Measurements from ENCODE around the gene NSD1.

The NSD1 gene

GRCh38 chr5:177097016-177097985 lies 36.3 kb upstream of the NSD1 start:
- DNase-seq (ENCODE audit: low read depth) = no peak

- DNase-seq (ENCODE audit: low read depth) = no peak
These were observed 35.5 kb upstream of the NSD1 start for GRCh38 chr5:177098120-177098469.

- DNase-seq (ENCODE audit: low read depth) = no peak
These were observed 35.0 kb upstream of the NSD1 start for GRCh38 chr5:177098470-177099141.

- DNase-seq (ENCODE audit: low read depth) = no peak
These were observed 34.0 kb upstream of the NSD1 start for GRCh38 chr5:177099422-177100093.

GRCh38 chr5:177100714-177101121 lies 32.9 kb upstream of the NSD1 start:
- no peak for DNase-seq (ENCODE audit: low read depth)

GRCh38 chr5:177103523-177104253 lies 29.9 kb upstream of the NSD1 start:
- DNase-seq (ENCODE audit: low read depth) = no peak

- no peak for DNase-seq (ENCODE audit: low read depth)
These were observed 27.7 kb upstream of the NSD1 start for GRCh38 chr5:177105691-177106476.

- DNase-seq (ENCODE audit: low read depth) = no peak
These were observed 26.4 kb upstream of the NSD1 start for GRCh38 chr5:177107159-177107558.

GRCh38 chr5:177109810-177110209 lies 23.8 kb upstream of the NSD1 start:
- DNase-seq (ENCODE audit: low read depth) = no peak

GRCh38 chr5:177111720-177112394 lies 21.7 kb upstream of the NSD1 start:
- no peak for DNase-seq (ENCODE audit: low read depth)

GRCh38 chr5:177112589-177113220 lies 20.9 kb upstream of the NSD1 start:
- DNase-seq (ENCODE audit: low read depth) = no peak

GRCh38 chr5:177113566-177114424 lies 19.8 kb upstream of the NSD1 start:
- no peak for DNase-seq (ENCODE audit: low read depth)

- peak; percentile 65 for DNase-seq (ENCODE audit: low read depth)
These were observed 16.8 kb upstream of the NSD1 start for GRCh38 chr5:177116631-177117373.

- DNase-seq (ENCODE audit: low read depth) = no peak
These were observed 16.0 kb upstream of the NSD1 start for GRCh38 chr5:177117441-177118045.

- DNase-seq (ENCODE audit: low read depth) = no peak
These were observed 11.0 kb upstream of the NSD1 start for GRCh38 chr5:177122566-177122965.

- DNase-seq (ENCODE audit: low read depth) = no peak
These were observed 9.6 kb upstream of the NSD1 start for GRCh38 chr5:177123789-177124485.

- no peak for DNase-seq (ENCODE audit: low read depth)
These were observed 9.0 kb upstream of the NSD1 start for GRCh38 chr5:177124486-177124991.

Measured in stromal cell of bone marrow (primary cell).